B cell (primary cell): ENCODE measurements around the gene DOCK8. TPM values are rescaled to one million over a fixed set of nuclear protein-coding genes. Genes with fewer than 3 reads are reported as not detected.
A peak's percentile ranks its signal among the peaks of the same experiment; 100 is the strongest.

ENCODE experiments used
- ATAC-seq: fragments of 200-7000 bp; cut with Tn5 transposase; one replicate; pipeline ENCODE4 v1.10.0; 2021; ENCODE audit warnings: low read depth, mild to moderate bottlenecking, moderate number of reproducible peaks, moderate library complexity
- CTCF ChIA-PET: fragments of 350-600 bp; sonication (Branson Sonifier 250); formaldehyde crosslinking; loops from one replicate; lab custom pipeline; 2021; ENCODE audit warnings: antibody characterized with exemption, inconsistent platforms; lab: Charles Lee
- POLR2A ChIA-PET: fragments of 350-600 bp; sonication (Branson Sonifier 250); formaldehyde crosslinking; loops from one replicate; lab custom pipeline; 2021; ENCODE audit warnings: antibody characterized with exemption; lab: Charles Lee
- DNase-seq: peaks from one replicate; pipeline ENCODE4 v3.0.0; 2013
- H2AFZ ChIP-seq: 2 replicates; pipeline ENCODE4 v1.6.1; 2012; ENCODE audit warnings: mild to moderate bottlenecking, low read depth, low read length; ENCODE audit not compliant: insufficient read depth, poor library complexity, severe bottlenecking
- H3K27ac ChIP-seq, 2 donors: 1 replicate in 1 of 2; 2 replicates in 1 of 2; pipeline ENCODE4 v1.5.1; 2012 to 2013; ENCODE audit warnings: low read length in 2 of 2, mild to moderate bottlenecking in 2 of 2, moderate library complexity in 1 of 2
- H3K27me3 ChIP-seq, 4 experiments: fragments of 200-600 bp in 1 of 4; sonication (generic) in 1 of 4; replicated peaks in 1 of 4; 1 replicate in 2 of 4; 2 replicates in 2 of 4; pipeline versions ENCODE4 v1.6.1 to v1.7.0; 2013 to 2016; ENCODE audit warnings: low read length in 3 of 4, mild to moderate bottlenecking in 2 of 4, mixed read lengths in 1 of 4, moderate library complexity in 1 of 4; ENCODE audit not compliant: insufficient read depth in 4 of 4, control insufficient read depth in 3 of 4; ENCODE audit errors: control extremely low read depth in 1 of 4
- H3K36me3 ChIP-seq, 2 experiments: replicated peaks in 1 of 2; 1 replicate in 1 of 2; 2 replicates in 1 of 2; pipeline versions ENCODE4 v1.6.1 to v1.7.1; 2013; ENCODE audit warnings: low read length in 1 of 2; ENCODE audit not compliant: insufficient read depth in 2 of 2, control insufficient read depth in 1 of 2; ENCODE audit errors: control extremely low read depth in 1 of 2, extremely low read depth in 1 of 2
- H3K4me1 ChIP-seq, 2 donors: fragments of 200-600 bp in 1 of 2; sonication (generic) in 1 of 2; 1 replicate in 1 of 2; 2 replicates in 1 of 2; pipeline versions ENCODE4 v1.5.1 to v1.6.1; 2013 to 2017; ENCODE audit warnings: low read length in 2 of 2; ENCODE audit not compliant: control insufficient read depth in 2 of 2, insufficient read depth in 2 of 2
- H3K4me2 ChIP-seq: replicated peaks from 2 replicates; pipeline ENCODE3; 2012; ENCODE audit warnings: mild to moderate bottlenecking, low read depth, low read length; ENCODE audit not compliant: poor library complexity, severe bottlenecking
- H3K4me3 ChIP-seq, 5 experiments: fragments of 200-600 bp in 1 of 5; sonication (generic) in 1 of 5; 1 replicate in 3 of 5; 2 replicates in 2 of 5; pipeline versions ENCODE4 v1.5.1 to v1.7.0; 2011 to 2016; ENCODE audit warnings: low read length in 4 of 5, mild to moderate bottlenecking in 4 of 5, low read depth in 2 of 5, control low read depth in 1 of 5, moderate library complexity in 1 of 5; ENCODE audit not compliant: insufficient read depth in 1 of 5; ENCODE audit errors: control extremely low read depth in 1 of 5, extremely low read depth in 1 of 5
- H3K79me2 ChIP-seq: fragments of 200-600 bp; sonication (generic); one replicate; pipeline ENCODE4 v1.6.0; 2016; ENCODE audit warnings: low read length; ENCODE audit not compliant: control insufficient read depth, insufficient read depth
- H3K9ac ChIP-seq: fragments of 200-600 bp; sonication (generic); 2 replicates; pipeline ENCODE4 v1.6.1; 2017; ENCODE audit warnings: mild to moderate bottlenecking, low read length, moderate library complexity
- H3K9me3 ChIP-seq, 3 donors: one replicate each; pipeline versions ENCODE4 v1.6.1 to v1.7.1; 2013; ENCODE audit warnings: low read length in 2 of 3; ENCODE audit not compliant: control insufficient read depth in 2 of 3, insufficient read depth in 1 of 3; ENCODE audit errors: control extremely low read depth in 1 of 3
- H4K20me1 ChIP-seq: 2 replicates; pipeline ENCODE4 v1.6.0; 2012; ENCODE audit warnings: mild to moderate bottlenecking, low read length; ENCODE audit not compliant: insufficient read depth, control insufficient read depth, poor library complexity, severe bottlenecking
- H3K27ac Mint-ChIP-seq: one replicate; pipeline ENCODE4 v1.8.0; 2021; ENCODE audit warnings: mixed read lengths
- H3K27me3 Mint-ChIP-seq: one replicate; pipeline ENCODE4 v1.8.0; 2021; ENCODE audit warnings: mixed read lengths
- H3K4me1 Mint-ChIP-seq: one replicate; pipeline ENCODE4 v1.8.0; 2021; ENCODE audit warnings: mixed read lengths
- H3K4me3 Mint-ChIP-seq: one replicate; pipeline ENCODE4 v1.8.0; 2021; ENCODE audit warnings: mixed read lengths
- H3K9me3 Mint-ChIP-seq: one replicate; pipeline ENCODE4 v1.8.0; 2022; ENCODE audit warnings: mixed read lengths; ENCODE audit not compliant: insufficient read depth
- CTCF ChIP-seq: fragments of 200-600 bp; IDR thresholded peaks from one replicate; pipeline ENCODE4 v1.8.0; 2022; ENCODE audit warnings: antibody characterized with exemption, mild to moderate bottlenecking
- EZH2 ChIP-seq: IDR thresholded peaks from 2 replicates; pipeline ENCODE4 v1.6.1; 2012; ENCODE audit warnings: borderline replicate concordance, low read depth, mild to moderate bottlenecking, moderate library complexity, low read length; ENCODE audit not compliant: insufficient read depth, poor library complexity, severe bottlenecking
- WGBS: methylation state at CpG from one replicate; pipeline ENCODE4 v1.1.5; 2013; ENCODE audit warnings: missing lambda C conversion rate; ENCODE audit not compliant: insufficient coverage; 5-methylcytosine and 5-hydroxymethylcytosine counted together
- intact Hi-C: fragments of 100-400 bp; cut with micrococcal nuclease; formaldehyde crosslinking; loops from one replicate; pipeline ENCODE4 v1.10.0; 2022
- polyA plus RNA-seq: library from polyadenylated mRNA; depleted of rRNA; stranded (reverse); fragments of >200 nt; gene quantifications from 2 replicates; pipeline ENCODE4 v1.2.3, GENCODE V29; 2012
- total RNA-seq, 2 donors: library from RNA; stranded (reverse); fragments of 120-200 nt in 1 of 2; gene quantifications; 1 replicate in 1 of 2; 2 replicates in 1 of 2; pipeline versions ENCODE4 v1.2.3 to v1.2.4, GENCODE V29; 2013 to 2022

DOCK8 gene
- total and polyA plus RNA-seq, 2 donors (not counting 1 experiment from before 2014, with no cell fraction given) = 47.6 to 288 TPM

GRCh38 chr9:224026-224425 lies 9.4 kb downstream of the DOCK8 start:
- Mint-ChIP-seq H3K9me3 (no peaks in the 10 kb centered on the region), H3K4me1 (peaks cover 38% of the 10 kb centered on the region), H3K27me3 (no peaks in the 10 kb centered on the region), H3K27ac (peak overlapping the region; percentile 8), H3K4me3 (no peak overlapping the region)
- H3K9me3 ChIP-seq = no peaks in the 10 kb centered on the region
- peak overlapping the region; percentile 6 for H2AFZ ChIP-seq
- no peak for TF ChIP-seq EZH2
- TF ChIP-seq CTCF = no peak
- no peak for ATAC-seq
- DNase-seq = no peak
- H3K4me1 ChIP-seq = peaks cover 40 to 52% of the 10 kb centered on the region in 2 donors
- intact Hi-C loops = no loop called here
- H3K36me3 ChIP-seq = peaks cover 0 to 4% of the 10 kb centered on the region in 2 experiments
- no peaks in the 10 kb centered on the region for H4K20me1 ChIP-seq
- H3K27ac ChIP-seq = no peak overlapping the region
- ChIA-PET POLR2A (interaction anchor here (0.8 to 1.6 kb wide), 3 partner anchors 8 to 49 kb away, joined by 3 to 7 read pairs (median 5); partner anchors contain the start of gene DOCK8), CTCF (interaction anchor here (1.4 to 1.5 kb wide), 2 partner anchors 9 to 17 kb away, joined by 3 to 8 read pairs; partner anchors contain the start of gene DOCK8)
- no CpG with 5 or more reads among the region's 5 CpGs for WGBS
- H3K4me2 ChIP-seq = peak overlapping the region; percentile 52
- peaks cover 89% of the 10 kb centered on the region for H3K79me2 ChIP-seq
- no peaks in the 10 kb centered on the region for H3K27me3 ChIP-seq
- no peak overlapping the region for H3K9ac ChIP-seq
- H3K4me3 ChIP-seq = no peak overlapping the region
